ENCODE data around the gene TEDC2.

GRCh38 chr16:2499454-2499853 lies 39.5 kb downstream of the TEDC2 start:
- TF ChIP-seq CTCF (conservative IDR thresholded peaks at IDR 0.05 in 1 of 2, IDR thresholded peaks at IDR 0.05 in 1 of 2; ENCODE audit: extremely low read depth in 1 of 2, insufficient read depth in 1 of 2, low read depth in 1 of 2, low read length in 2 of 2) (no peak), EZH2 (IDR thresholded peaks at IDR 0.05; ENCODE audit: borderline replicate concordance, low read length) (no peak)

All from mammary epithelial cell (primary cell).